HG03520 (cell line): ENCODE data around the gene ZIC5.

Experiments used
- ATAC-seq: cut with Tn5 transposase; IDR thresholded peaks from one replicate; pipeline ENCODE4 v1.9.1; 2021; ENCODE audit warnings: mild to moderate bottlenecking, moderate library complexity; ENCODE audit not compliant: unreplicated experiment

The ZIC5 gene

GRCh38 chr13:99941086-99941485 is 30.5 kb downstream of the ZIC5 start:
- ATAC-seq = no peak

GRCh38 chr13:99938635-99939034 is 32.9 kb downstream of the ZIC5 start:
- ATAC-seq = no peak

- no peak for ATAC-seq
Measured at GRCh38 chr13:99935772-99936171, 35.8 kb downstream of the ZIC5 start.

GRCh38 chr13:99932912-99933311 is 38.7 kb downstream of the ZIC5 start:
- ATAC-seq = no peak

GRCh38 chr13:99930925-99931324 is 40.6 kb downstream of the ZIC5 start:
- ATAC-seq = no peak

GRCh38 chr13:99929866-99930265 is 41.7 kb downstream of the ZIC5 start:
- no peak for ATAC-seq

GRCh38 chr13:99926014-99926731 is 45.4 kb downstream of the ZIC5 start:
- ATAC-seq = no peak

- ATAC-seq = no peak
Measured at GRCh38 chr13:99923877-99924582, 47.5 kb downstream of the ZIC5 start.

- ATAC-seq = no peak
Measured at GRCh38 chr13:99922631-99923404, 48.7 kb downstream of the ZIC5 start.

GRCh38 chr13:99919132-99919531 is 52.4 kb downstream of the ZIC5 start:
- no peak for ATAC-seq

- ATAC-seq = peak; percentile 75
Measured at GRCh38 chr13:99916366-99917103, 55.0 kb downstream of the ZIC5 start.

GRCh38 chr13:99913167-99913566 is 58.4 kb downstream of the ZIC5 start:
- ATAC-seq = no peak
